Duodenal mucosa (tissue), 2 donors: Measurements from ENCODE around the gene IGSF21.

Experiments used
- H3K27ac ChIP-seq: one replicate; pipeline ENCODE4 v1.7.0; 2013; ENCODE audit warnings: low read depth, low read length
- H3K27me3 ChIP-seq, 2 donors: one replicate each; pipeline ENCODE4 v1.7.0; 2013; ENCODE audit warnings: low read length in 2 of 2, control low read depth in 1 of 2; ENCODE audit not compliant: insufficient read depth in 2 of 2, control insufficient read depth in 1 of 2
- H3K36me3 ChIP-seq, 2 donors: one replicate each; pipeline ENCODE4 v1.7.0; 2013; ENCODE audit warnings: low read length in 2 of 2, control low read depth in 1 of 2; ENCODE audit not compliant: insufficient read depth in 2 of 2, control insufficient read depth in 1 of 2
- H3K4me1 ChIP-seq, 2 donors: one replicate each; pipeline ENCODE4 v1.7.0; 2013; ENCODE audit warnings: low read length in 2 of 2, control low read depth in 1 of 2; ENCODE audit not compliant: insufficient read depth in 2 of 2, control insufficient read depth in 1 of 2
- H3K4me3 ChIP-seq, 2 donors: one replicate each; pipeline ENCODE4 v1.7.0; 2013; ENCODE audit warnings: low read length in 2 of 2, low read depth in 1 of 2
- H3K9ac ChIP-seq, 2 donors: one replicate each; pipeline ENCODE4 v1.7.0; 2013; ENCODE audit warnings: low read length in 2 of 2, low read depth in 1 of 2
- H3K9me3 ChIP-seq, 2 donors: one replicate each; pipeline ENCODE4 v1.7.0; 2013; ENCODE audit warnings: low read length in 2 of 2, control low read depth in 1 of 2; ENCODE audit not compliant: control insufficient read depth in 1 of 2

IGSF21 gene

DNA sequence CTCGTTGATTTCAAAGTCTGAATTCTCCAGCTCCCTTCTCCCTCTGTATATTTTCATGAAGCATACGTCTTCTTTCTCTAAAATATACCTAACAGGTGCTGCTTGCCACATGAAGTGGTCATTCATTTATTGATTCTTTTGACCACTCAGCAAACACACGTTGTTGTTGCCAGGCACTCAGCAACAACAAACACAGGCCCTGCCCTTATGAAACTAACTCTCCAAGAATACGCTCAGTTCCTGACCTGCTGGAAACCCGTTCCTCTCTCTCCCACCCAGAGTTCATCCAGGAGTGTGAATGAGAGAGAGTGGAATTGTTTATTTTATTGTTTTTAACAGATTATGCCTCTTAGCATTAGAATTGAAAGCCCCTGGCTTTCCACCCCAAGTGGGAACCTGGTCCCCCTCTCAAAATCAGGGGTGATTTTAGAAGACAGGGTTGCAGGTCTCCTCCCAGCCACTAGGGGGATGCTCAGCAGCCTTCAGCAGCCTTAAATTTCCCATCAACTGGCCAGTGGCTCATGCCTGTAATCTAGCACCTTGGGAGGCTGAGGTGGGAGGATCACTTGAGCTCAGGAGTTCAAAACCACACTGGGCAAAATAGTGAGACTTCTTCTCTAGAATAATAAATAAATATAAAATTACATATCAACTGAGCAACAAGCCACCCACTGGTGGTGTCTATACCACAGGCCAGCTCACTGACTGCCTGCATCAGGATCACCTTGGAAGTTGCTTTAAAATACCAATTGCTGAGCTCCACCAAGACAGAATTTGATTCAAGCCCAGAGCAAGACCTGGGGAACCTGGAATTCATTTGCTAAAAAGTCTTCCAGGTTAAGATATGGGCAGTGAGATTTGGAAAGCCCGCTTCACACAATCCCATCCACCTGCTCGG lies 192.1 kb downstream of the IGSF21 start:
- Histone ChIP-seq H3K9me3 (no peaks in the 10 kb centered on the region), H3K27me3 (peaks cover 11 to 12% of the 10 kb centered on the region in 2 donors), H3K36me3 (no peaks in the 10 kb centered on the region), H3K4me1 (no peaks in the 10 kb centered on the region), H3K4me3 (no peak overlapping the region), H3K27ac (no peak overlapping the region), H3K9ac (no peak overlapping the region)

DNA sequence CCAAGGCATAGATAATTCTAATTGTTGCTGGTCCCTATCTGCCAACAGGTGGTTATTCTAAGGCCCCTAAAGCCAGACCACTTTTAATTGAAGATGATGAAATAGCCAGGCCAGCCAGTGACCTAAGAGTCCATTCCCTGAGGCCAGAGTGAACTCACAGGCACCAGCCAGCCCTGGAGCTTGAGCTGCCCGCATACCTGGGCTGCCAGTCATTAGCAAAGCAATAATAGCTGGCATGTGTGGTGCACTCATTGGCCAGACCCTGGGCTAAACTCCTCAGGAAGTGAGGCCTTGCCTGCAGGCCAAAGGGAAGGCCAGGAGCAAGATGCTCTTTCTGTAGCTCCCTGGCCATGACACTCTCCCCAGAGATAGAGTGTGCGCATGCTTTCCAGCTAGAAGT lies 192.8 kb downstream of the IGSF21 start:
- H3K9ac ChIP-seq: no peak overlapping the region
- no peaks in the 10 kb centered on the region for H3K4me1 ChIP-seq
- H3K27me3 ChIP-seq: peaks cover 7 to 10% of the 10 kb centered on the region in 2 donors
- no peaks in the 10 kb centered on the region for H3K9me3 ChIP-seq
- no peak overlapping the region for H3K4me3 ChIP-seq
- H3K36me3 ChIP-seq: no peaks in the 10 kb centered on the region
- H3K27ac ChIP-seq: no peak overlapping the region

DNA sequence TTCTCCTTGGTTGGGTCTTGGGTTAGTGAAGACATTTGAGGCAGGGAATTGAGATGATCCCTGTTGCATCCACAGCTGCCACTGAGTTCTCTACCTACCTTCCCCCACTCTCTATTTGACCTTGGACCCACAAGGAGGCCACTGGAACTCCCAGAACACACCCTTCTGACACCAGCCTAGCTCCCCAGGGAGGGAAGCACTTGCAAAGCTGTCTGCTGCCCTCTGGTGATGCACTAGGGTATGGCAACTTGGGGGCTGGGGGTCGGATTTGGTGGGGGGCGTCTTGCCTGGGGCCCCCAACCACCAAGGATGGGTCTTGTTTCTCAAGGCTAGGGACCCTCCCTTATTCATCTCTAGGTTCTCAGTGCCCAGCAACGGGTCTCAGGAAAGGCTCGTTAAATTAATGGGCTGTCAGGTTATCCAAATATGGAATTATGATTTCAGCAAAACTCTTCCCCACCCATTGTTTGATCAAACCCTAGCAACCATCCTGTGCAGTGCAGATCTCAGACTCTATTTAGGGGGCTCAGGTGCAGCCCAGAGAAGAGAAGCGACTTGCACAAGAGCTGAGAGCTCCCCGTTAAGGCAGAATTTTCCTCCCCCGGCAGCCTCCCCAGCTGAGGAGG lies 195.3 kb downstream of the IGSF21 start:
- Histone ChIP-seq H3K4me3 (no peak overlapping the region), H3K9me3 (no peaks in the 10 kb centered on the region), H3K27ac (no peak overlapping the region), H3K27me3 (peaks cover 5 to 6% of the 10 kb centered on the region in 2 donors), H3K36me3 (no peaks in the 10 kb centered on the region), H3K4me1 (no peaks in the 10 kb centered on the region), H3K9ac (no peak overlapping the region)

DNA sequence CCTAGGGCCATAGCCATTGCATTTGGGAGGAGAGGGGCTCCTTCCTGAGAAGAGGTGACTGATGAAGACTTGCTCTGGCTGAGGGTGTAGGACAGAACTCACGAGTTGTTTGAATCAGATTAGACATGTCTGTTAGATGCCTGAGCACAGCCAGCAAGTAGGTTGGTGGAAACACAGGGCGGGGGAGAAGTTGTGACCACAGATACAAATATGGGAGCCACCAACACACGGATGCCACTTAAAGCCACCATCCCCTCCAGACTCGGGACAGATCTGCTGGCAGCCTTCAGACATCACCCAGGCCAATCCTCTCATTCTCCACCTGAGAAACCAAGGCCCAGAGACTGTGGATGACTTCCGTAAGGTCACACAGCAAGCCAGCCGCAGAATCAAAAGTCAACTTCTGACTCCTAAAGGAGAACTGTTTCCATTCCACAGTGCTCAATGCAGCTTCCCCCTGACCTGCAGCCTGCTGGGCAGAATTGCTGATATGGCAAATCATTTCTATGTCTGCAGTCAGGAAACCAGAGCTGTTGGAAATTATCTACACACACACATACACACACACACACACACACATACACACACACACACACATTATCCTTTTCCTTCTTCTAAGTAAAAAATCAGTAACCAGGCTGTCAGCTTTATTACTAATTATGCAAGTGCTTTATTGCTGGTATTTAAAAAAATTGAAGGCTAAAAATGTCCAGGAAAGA lies 196.7 kb downstream of the IGSF21 start:
- Histone ChIP-seq H3K4me1 (no peaks in the 10 kb centered on the region), H3K4me3 (no peak overlapping the region), H3K9me3 (no peaks in the 10 kb centered on the region), H3K36me3 (no peaks in the 10 kb centered on the region), H3K9ac (no peak overlapping the region), H3K27ac (no peak overlapping the region), H3K27me3 (no peaks in the 10 kb centered on the region)

DNA sequence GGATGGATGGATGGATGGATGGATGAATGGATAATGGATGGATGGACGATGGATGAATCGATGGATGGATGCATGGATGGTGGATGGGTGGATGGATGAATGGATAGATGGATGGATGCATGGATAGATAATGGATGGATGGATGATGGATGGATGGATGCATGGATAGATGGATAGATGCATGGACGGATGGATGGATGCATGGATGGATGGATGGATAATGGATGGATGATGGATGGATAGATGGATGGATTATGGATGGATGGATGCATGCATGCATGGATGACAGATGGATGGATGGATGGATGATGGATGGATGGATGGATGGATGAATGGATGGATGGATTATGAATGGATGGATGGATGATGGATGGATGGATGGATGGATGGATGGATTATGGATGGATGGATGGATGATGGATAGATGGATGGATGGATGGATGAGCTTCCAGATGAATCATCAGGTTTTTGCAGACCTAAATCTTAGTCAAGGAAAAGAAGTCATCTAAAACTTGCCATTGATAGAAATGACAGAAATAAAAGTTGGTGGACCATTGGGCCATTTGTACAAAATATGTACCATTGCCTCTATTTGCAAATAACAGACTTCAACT lies 197.7 kb downstream of the IGSF21 start:
- H3K9ac ChIP-seq: no peak overlapping the region
- H3K36me3 ChIP-seq: no peaks in the 10 kb centered on the region
- no peaks in the 10 kb centered on the region for H3K27me3 ChIP-seq
- H3K4me1 ChIP-seq: no peaks in the 10 kb centered on the region
- H3K4me3 ChIP-seq: no peak overlapping the region
- no peak overlapping the region for H3K27ac ChIP-seq
- H3K9me3 ChIP-seq: no peaks in the 10 kb centered on the region

DNA sequence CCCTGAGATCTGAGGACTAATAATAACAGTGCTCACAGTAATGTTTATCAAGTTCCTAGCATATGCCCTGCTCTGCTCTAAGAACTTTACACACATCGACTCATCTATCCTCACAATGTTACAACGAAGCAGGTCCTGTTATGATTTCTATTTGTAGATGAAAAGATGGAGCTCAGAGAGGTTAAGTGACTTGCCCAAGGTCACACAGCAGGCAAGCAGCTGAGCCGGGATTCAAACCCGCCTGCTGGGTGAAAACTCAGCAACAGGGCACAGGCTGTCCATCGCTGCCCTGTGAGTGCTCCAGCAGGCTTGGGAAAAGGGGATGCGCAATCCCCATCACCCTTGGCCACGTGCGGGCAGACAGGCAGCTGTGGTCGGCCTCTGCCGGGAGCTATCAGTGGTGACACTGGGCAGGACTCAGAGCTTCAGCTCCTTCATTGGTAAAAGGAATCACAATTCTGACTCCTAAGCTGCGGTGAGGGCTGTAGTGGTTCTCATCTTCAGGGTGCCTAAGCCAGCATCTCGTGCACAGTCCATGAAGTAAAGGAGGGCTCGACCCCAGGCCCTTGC lies 199.8 kb downstream of the IGSF21 start:
- no peaks in the 10 kb centered on the region for H3K9me3 ChIP-seq
- no peak overlapping the region for H3K27ac ChIP-seq
- H3K27me3 ChIP-seq: no peaks in the 10 kb centered on the region
- H3K36me3 ChIP-seq: no peaks in the 10 kb centered on the region
- H3K9ac ChIP-seq: no peak overlapping the region
- H3K4me3 ChIP-seq: no peak overlapping the region
- H3K4me1 ChIP-seq: no peaks in the 10 kb centered on the region

DNA sequence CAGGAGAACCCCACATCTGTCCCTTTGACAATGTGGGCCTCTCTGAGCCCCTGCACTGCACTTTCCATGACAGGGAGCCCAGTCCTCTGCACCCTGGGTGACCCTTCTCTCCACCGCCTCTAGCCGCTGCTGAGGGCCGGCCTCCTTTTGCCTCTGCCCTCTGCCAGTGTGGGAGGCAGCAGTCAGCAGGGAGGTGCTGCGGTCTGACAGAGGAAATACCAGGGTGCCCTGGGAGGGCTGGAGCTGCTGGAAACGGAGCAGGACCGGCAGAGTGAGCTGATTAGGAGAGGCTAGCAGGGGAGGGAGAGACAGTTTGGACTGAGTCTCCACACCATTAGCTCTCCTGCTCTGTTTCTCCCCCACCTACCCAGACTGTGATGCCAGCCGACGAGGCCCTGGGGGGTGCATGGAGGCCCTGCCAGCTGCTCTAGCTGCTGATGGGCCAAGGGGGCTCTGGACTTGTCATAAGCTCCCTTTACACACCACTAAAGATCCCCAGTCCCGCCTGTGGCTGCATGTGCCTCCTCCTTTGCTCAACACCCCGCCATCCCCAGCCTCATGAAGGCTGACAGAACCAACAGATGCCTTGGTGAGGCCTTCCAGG lies 202.1 kb downstream of the IGSF21 start:
- Histone ChIP-seq H3K27me3 (no peaks in the 10 kb centered on the region), H3K9me3 (no peaks in the 10 kb centered on the region), H3K36me3 (no peaks in the 10 kb centered on the region), H3K4me3 (no peak overlapping the region), H3K9ac (no peak overlapping the region), H3K4me1 (no peaks in the 10 kb centered on the region), H3K27ac (no peak overlapping the region)

DNA sequence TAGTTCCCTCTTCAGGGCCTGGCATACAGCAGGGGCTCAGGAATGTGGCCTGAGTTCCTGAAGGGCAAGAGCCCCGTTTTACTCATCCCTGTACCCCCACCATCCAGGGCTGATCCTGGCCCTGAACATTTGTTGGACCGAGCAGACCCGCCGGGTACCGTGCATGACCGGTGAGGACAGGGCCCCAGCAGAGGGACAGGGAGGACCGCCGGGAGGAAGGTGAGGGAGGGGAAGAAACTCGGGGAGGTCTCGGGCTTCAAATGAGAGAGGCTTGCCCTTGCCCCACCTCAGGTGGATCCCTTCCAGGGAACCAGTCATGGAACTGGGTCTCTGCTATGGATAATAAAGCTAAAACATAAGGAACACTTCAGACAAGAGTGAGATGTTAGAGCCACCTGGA lies 205.4 kb downstream of the IGSF21 start:
- no peak overlapping the region for H3K9ac ChIP-seq
- H3K4me3 ChIP-seq: no peak overlapping the region
- H3K27me3 ChIP-seq: no peaks in the 10 kb centered on the region
- H3K4me1 ChIP-seq: no peaks in the 10 kb centered on the region
- no peaks in the 10 kb centered on the region for H3K36me3 ChIP-seq
- H3K9me3 ChIP-seq: no peaks in the 10 kb centered on the region
- H3K27ac ChIP-seq: no peak overlapping the region

DNA sequence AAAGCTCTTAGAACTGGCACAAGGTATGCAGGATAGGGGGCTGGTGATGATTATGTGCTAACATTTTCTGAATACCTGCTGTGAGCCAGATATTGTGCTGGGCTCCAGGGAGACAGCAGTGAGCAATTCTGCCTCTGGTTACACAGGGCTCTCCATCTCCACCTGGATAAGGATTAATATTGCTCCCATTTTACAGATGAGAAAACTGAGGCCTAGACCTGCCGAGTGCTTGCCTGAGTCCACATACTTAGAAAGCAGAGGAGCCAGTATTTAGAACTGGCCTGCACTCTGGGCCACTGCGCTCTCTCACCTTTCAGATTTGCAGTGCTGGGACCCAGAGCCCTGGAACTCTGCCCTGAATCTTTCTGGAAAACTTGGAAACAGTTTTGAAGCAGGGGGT lies 205.9 kb downstream of the IGSF21 start:
- Histone ChIP-seq H3K36me3 (no peaks in the 10 kb centered on the region), H3K27me3 (no peaks in the 10 kb centered on the region), H3K27ac (no peak overlapping the region), H3K4me3 (no peak overlapping the region), H3K9ac (no peak overlapping the region), H3K9me3 (no peaks in the 10 kb centered on the region), H3K4me1 (no peaks in the 10 kb centered on the region)
